ENCODE results near the gene PAK6.
A peak's percentile ranks its signal among the peaks of the same experiment; 100 is the strongest.

The PAK6 gene

GRCh38 chr15:40241269-40242212 is 2.7 kb downstream of the PAK6 start:
- DNase-seq (ENCODE audit: low spot score): no peak

GRCh38 chr15:40242213-40242599 is 3.3 kb downstream of the PAK6 start:
- DNase-seq (ENCODE audit: low spot score): no peak

- no peak for DNase-seq (ENCODE audit: low spot score)
Observed at GRCh38 chr15:40242601-40243000, 3.7 kb downstream of the PAK6 start.

- DNase-seq (ENCODE audit: low spot score): no peak
Observed at GRCh38 chr15:40243126-40243810, 4.4 kb downstream of the PAK6 start.

- no peak for DNase-seq (ENCODE audit: low spot score)
Observed at GRCh38 chr15:40244961-40245523, 6.2 kb downstream of the PAK6 start.

GRCh38 chr15:40245666-40246450 is 7.0 kb downstream of the PAK6 start:
- no peak for DNase-seq (ENCODE audit: low spot score)

GRCh38 chr15:40246496-40247280 is 7.8 kb downstream of the PAK6 start:
- DNase-seq (ENCODE audit: low spot score): no peak

GRCh38 chr15:40247406-40247971 is 8.6 kb downstream of the PAK6 start:
- no peak for DNase-seq (ENCODE audit: low spot score)

- DNase-seq (ENCODE audit: low spot score): no peak
Observed at GRCh38 chr15:40248006-40248783, 9.3 kb downstream of the PAK6 start.

- DNase-seq (ENCODE audit: low spot score): no peak
Observed at GRCh38 chr15:40249477-40250303, 10.8 kb downstream of the PAK6 start.

GRCh38 chr15:40250304-40250656 is 11.4 kb downstream of the PAK6 start:
- DNase-seq (ENCODE audit: low spot score): no peak

- no peak for DNase-seq (ENCODE audit: low spot score)
Observed at GRCh38 chr15:40250771-40251483, 12.1 kb downstream of the PAK6 start.

GRCh38 chr15:40251486-40252140 is 12.8 kb downstream of the PAK6 start:
- DNase-seq (ENCODE audit: low spot score): no peak

- no peak for DNase-seq (ENCODE audit: low spot score)
Observed at GRCh38 chr15:40252141-40252437, 13.2 kb downstream of the PAK6 start.

- DNase-seq (ENCODE audit: low spot score): peak; percentile 77
Observed at GRCh38 chr15:40252438-40253166, 13.7 kb downstream of the PAK6 start.

GRCh38 chr15:40253167-40253790 is 14.4 kb downstream of the PAK6 start:
- no peak for DNase-seq (ENCODE audit: low spot score)

GRCh38 chr15:40254452-40254851 is 15.6 kb downstream of the PAK6 start:
- DNase-seq (ENCODE audit: low spot score): no peak

Data from LoVo (cell line).